WTC11 (cell line): ENCODE data around the gene CRX. TPM values are rescaled to one million over a fixed set of nuclear protein-coding genes. Genes with fewer than 3 reads are reported as not detected.

Experiments used
- ATAC-seq: fragments of 200-7000 bp; cut with Tn5 transposase; 2 replicates; pipeline ENCODE4 v1.10.0; 2021; ENCODE audit warnings: mild to moderate bottlenecking, moderate library complexity
- CTCF ChIA-PET: fragments of 300-600 bp; sonication (Branson Sonifier 250); formaldehyde crosslinking; loops from one replicate; lab custom pipeline; 2021; ENCODE audit warnings: antibody characterized with exemption; lab: Charles Lee
- POLR2A ChIA-PET: fragments of 350-600 bp; sonication (Branson Sonifier 250); formaldehyde crosslinking; loops from one replicate; lab custom pipeline; 2021; ENCODE audit warnings: antibody characterized with exemption; lab: Charles Lee
- DNase-seq: peaks from one replicate; pipeline ENCODE4 v3.0.0; 2021; ENCODE audit warnings: low spot score
- H3K27ac Mint-ChIP-seq: 2 replicates; pipeline ENCODE4 v1.8.0; 2021; ENCODE audit warnings: mixed read lengths
- H3K27me3 Mint-ChIP-seq: 2 replicates; pipeline ENCODE4 v1.8.0; 2021; ENCODE audit warnings: low read depth, mild to moderate bottlenecking, moderate library complexity, mixed read lengths
- H3K36me3 Mint-ChIP-seq: 2 replicates; pipeline ENCODE4 v1.8.0; 2021; ENCODE audit warnings: mixed read lengths
- H3K4me1 Mint-ChIP-seq: 2 replicates; pipeline ENCODE4 v1.8.0; 2022; ENCODE audit warnings: mixed read lengths
- H3K4me3 Mint-ChIP-seq: 2 replicates; pipeline ENCODE4 v1.8.0; 2021; ENCODE audit warnings: mild to moderate bottlenecking, moderate library complexity, mixed read lengths
- H3K9me3 Mint-ChIP-seq: 2 replicates; pipeline ENCODE4 v1.8.0; 2021; ENCODE audit warnings: mixed read lengths
- ARID4B ChIP-seq: sonication (generic); formaldehyde crosslinking; IDR thresholded peaks from 2 replicates; pipeline ENCODE4 v1.8.0; 2023; ENCODE audit warnings: missing genetic modification reagents, mild to moderate bottlenecking, borderline replicate concordance
- CDX4 ChIP-seq: fragments of 250-450 bp; sonication (Bioruptor Pico); IDR thresholded peaks from 2 replicates; pipeline ENCODE4 v1.9.0; 2021; ENCODE audit warnings: moderate library complexity, mild to moderate bottlenecking, inconsistent platforms, borderline replicate concordance
- GRHL2 ChIP-seq: fragments of 250-450 bp; sonication (Bioruptor Pico); IDR thresholded peaks from 2 replicates; pipeline ENCODE4 v1.8.0; 2022; ENCODE audit warnings: mild to moderate bottlenecking, moderate library complexity; ENCODE audit not compliant: insufficient replicate concordance, severe bottlenecking
- HMGA2 ChIP-seq: fragments of 250-450 bp; sonication (Bioruptor Pico); IDR thresholded peaks from 2 replicates; pipeline ENCODE4 v1.4.0; 2021; ENCODE audit warnings: mild to moderate bottlenecking, moderate library complexity
- JAZF1 ChIP-seq: fragments of 250-450 bp; sonication (Bioruptor Pico); IDR thresholded peaks from 2 replicates; pipeline ENCODE4 v1.9.0; 2021; ENCODE audit warnings: moderate library complexity, mild to moderate bottlenecking, inconsistent platforms
- PRRX2 ChIP-seq: fragments of 250-450 bp; sonication (Bioruptor Pico); IDR thresholded peaks from 2 replicates; pipeline ENCODE4 v1.8.0; 2021; ENCODE audit warnings: mild to moderate bottlenecking
- SOX15 ChIP-seq: fragments of 250-450 bp; sonication (Bioruptor Pico); IDR thresholded peaks from 2 replicates; pipeline ENCODE4 v1.9.0; 2021; ENCODE audit warnings: mild to moderate bottlenecking
- TEAD1 ChIP-seq: sonication (generic); formaldehyde crosslinking; IDR thresholded peaks from 2 replicates; pipeline ENCODE4 v1.8.0; 2022; ENCODE audit warnings: mild to moderate bottlenecking, missing genetic modification reagents
- total RNA-seq: library from RNA; stranded (reverse); gene quantifications from 3 replicates; pipeline ENCODE4 v1.2.3, GENCODE V29; 2021
- TF ChIP-seq, protein P1 (sequence below): sonication (generic); formaldehyde crosslinking; IDR thresholded peaks from 2 replicates; pipeline ENCODE4 v1.8.1; 2022; ENCODE audit warnings: missing genetic modification reagents, borderline replicate concordance
- TF ChIP-seq, protein P2 (sequence below): fragments of 200-600 bp; IDR thresholded peaks from 2 replicates; pipeline ENCODE4 v1.8.0; 2022; ENCODE audit warnings: antibody characterized with exemption

CRX gene
- total RNA-seq, 1 experiment from 2014 or later: 0.17 TPM

DNA sequence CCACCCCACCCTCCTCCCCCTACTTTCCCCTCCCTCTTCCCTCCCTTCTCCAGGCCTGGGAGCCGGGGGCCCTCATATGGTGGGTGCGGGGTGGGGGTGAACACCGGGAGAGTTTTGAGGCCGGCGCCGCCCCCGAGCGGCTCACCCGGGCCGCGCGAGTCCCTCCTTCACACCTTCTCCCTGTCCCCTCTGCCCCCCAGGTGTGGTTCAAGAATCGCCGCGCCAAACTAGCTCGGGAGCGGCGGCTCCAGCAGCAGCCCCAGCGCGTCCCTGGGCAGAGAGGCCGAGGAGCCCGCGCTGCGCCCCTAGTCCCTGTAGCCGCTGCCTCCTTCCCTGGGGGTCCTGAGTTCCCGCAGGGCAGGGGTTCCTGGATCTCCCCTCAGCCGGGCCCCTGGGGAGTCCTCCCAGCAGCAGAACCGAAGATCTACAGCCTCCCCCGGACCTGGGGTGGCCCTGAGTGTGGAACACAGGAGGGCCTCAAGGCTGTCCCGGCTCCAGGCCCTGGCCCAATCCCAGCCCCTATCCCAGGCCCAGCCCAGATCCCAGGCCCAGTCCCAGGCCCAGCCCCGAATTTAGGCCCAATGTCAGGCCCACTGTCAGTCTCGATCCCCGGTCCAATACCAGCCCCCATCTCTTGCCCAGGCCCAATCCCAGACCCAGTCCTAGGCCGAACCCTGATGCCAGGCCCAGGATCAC lies 39.0 kb downstream of the CRX start (continued):
- no peak for TF ChIP-seq ARID4B (CRISPR knock-in tag)
- TF ChIP-seq, protein P1, sequence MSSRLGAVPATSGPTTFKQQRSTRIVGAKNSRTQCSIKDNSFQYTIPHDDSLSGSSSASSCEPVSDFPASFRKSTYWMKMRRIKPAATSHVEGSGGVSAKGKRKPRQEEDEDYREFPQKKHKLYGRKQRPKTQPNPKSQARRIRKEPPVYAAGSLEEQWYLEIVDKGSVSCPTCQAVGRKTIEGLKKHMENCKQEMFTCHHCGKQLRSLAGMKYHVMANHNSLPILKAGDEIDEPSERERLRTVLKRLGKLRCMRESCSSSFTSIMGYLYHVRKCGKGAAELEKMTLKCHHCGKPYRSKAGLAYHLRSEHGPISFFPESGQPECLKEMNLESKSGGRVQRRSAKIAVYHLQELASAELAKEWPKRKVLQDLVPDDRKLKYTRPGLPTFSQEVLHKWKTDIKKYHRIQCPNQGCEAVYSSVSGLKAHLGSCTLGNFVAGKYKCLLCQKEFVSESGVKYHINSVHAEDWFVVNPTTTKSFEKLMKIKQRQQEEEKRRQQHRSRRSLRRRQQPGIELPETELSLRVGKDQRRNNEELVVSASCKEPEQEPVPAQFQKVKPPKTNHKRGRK (CRISPR knock-in tag): no peak

- Mint-ChIP-seq H3K36me3 (no peaks in the 10 kb centered on the region), H3K4me1 (peaks cover 21% of the 10 kb centered on the region), H3K9me3 (peaks cover 6% of the 10 kb centered on the region; the same call in 1 of the 2 replicates)
- ChIA-PET POLR2A (no interaction called here), CTCF (no interaction called here)
- ATAC-seq (no peak), DNase-seq (no peak)
- no peak for TF ChIP-seq HMGA2
- TF ChIP-seq GRHL2 (CRISPR knock-in tag): no peak
- TF ChIP-seq TEAD1 (CRISPR knock-in tag): no peak
- TF ChIP-seq SOX15: no peak
- TF ChIP-seq ARID4B (CRISPR knock-in tag): no peak
- TF ChIP-seq JAZF1 (CRISPR knock-in tag): no peak
- TF ChIP-seq CDX4 (CRISPR knock-in tag): no peak
- no peak for TF ChIP-seq PRRX2 (CRISPR knock-in tag)
- TF ChIP-seq, protein P2, sequence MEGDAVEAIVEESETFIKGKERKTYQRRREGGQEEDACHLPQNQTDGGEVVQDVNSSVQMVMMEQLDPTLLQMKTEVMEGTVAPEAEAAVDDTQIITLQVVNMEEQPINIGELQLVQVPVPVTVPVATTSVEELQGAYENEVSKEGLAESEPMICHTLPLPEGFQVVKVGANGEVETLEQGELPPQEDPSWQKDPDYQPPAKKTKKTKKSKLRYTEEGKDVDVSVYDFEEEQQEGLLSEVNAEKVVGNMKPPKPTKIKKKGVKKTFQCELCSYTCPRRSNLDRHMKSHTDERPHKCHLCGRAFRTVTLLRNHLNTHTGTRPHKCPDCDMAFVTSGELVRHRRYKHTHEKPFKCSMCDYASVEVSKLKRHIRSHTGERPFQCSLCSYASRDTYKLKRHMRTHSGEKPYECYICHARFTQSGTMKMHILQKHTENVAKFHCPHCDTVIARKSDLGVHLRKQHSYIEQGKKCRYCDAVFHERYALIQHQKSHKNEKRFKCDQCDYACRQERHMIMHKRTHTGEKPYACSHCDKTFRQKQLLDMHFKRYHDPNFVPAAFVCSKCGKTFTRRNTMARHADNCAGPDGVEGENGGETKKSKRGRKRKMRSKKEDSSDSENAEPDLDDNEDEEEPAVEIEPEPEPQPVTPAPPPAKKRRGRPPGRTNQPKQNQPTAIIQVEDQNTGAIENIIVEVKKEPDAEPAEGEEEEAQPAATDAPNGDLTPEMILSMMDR: no peak
- TF ChIP-seq, all 79 proteins: peak for 0
- Mint-ChIP-seq H3K27me3 (no peaks in the 10 kb centered on the region), H3K4me3 (no peak overlapping the region), H3K27ac (no peak overlapping the region)
Observed at GRCh38 chr19:47861630-47862029, 39.9 kb downstream of the CRX start.
